ENCODE data around the gene CEMIP.

DNA sequence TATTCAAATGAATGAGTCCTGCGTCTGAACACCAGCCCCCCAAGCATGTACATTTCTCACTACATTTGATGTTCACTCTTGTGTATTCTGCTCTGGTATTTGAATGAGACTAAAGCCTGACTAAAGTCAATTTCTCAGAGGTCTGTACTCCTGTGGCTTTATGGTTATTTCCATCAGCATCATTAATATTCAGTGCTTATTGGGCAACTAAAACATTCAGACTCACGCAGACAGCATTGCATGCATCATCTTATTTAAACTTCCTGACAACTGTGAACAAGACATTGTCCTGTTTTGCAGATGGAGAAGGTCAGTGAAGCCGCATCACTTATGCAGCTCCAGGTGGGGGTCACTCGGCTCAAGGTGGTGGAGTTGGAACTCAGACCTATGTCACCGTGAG is 11.1 kb downstream of the CEMIP start:
- TF ChIP-seq, protein P1, sequence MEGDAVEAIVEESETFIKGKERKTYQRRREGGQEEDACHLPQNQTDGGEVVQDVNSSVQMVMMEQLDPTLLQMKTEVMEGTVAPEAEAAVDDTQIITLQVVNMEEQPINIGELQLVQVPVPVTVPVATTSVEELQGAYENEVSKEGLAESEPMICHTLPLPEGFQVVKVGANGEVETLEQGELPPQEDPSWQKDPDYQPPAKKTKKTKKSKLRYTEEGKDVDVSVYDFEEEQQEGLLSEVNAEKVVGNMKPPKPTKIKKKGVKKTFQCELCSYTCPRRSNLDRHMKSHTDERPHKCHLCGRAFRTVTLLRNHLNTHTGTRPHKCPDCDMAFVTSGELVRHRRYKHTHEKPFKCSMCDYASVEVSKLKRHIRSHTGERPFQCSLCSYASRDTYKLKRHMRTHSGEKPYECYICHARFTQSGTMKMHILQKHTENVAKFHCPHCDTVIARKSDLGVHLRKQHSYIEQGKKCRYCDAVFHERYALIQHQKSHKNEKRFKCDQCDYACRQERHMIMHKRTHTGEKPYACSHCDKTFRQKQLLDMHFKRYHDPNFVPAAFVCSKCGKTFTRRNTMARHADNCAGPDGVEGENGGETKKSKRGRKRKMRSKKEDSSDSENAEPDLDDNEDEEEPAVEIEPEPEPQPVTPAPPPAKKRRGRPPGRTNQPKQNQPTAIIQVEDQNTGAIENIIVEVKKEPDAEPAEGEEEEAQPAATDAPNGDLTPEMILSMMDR (IDR thresholded peaks at IDR 0.05) = no peak
- TF ChIP-seq TAF1 (IDR thresholded peaks at IDR 0.05; ENCODE audit: borderline replicate concordance, low read depth, low read length) (no peak), TCF12 (IDR thresholded peaks at IDR 0.05) (no peak)
